ENCODE data around the gene SPSB1. TPM values are rescaled to one million over a fixed set of nuclear protein-coding genes. Genes with fewer than 3 reads are reported as not detected.

Gene SPSB1
- polyA plus RNA-seq, 3 donors = 15.8 to 153 (median 39.6) TPM

DNA sequence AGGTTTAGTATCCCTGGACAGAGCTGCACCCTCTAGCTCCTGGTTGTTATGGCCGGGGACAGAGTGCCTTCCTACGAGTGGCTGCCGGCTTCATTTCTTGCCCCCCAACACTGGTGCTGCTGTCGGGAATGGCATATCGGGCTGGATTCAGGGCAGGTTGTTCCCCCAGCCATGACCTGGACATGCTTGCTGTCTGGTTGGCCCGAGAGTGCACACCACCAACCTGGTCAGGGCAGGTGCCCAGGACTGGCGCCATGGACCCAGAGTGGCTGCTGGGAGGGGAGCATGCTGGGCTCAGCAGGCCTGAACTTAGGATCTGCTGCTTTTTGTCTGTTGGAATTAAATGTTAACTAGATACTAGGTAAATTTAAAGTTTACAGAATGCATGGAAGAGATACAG lies 36.4 kb upstream of the SPSB1 start:
- H3K27ac ChIP-seq (ENCODE audit: low read depth, low read length) = no peak overlapping the region
- 94 to 95% (median 95%) methylated on average over 7 of the region's 7 CpGs for WGBS, 3 donors

DNA sequence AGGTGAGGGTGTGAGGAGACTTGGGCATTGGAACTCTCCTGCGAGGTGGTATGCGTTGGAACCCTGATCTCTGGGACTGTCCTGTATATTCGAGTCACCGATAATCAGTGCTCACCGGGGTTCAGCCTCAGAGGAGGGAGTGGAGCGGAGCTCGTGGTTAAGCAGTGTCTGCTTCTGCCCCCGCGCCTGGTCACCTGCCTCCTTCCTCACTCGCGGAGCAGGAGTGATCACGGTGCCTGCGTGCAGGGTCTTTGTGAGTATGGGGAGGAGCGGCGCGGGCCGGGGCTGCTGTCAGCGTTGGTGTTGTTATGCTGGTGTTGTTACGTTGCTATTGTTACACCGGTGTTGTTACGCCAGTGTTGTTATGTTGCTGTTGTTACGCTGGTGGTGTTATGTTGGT lies 34.8 kb upstream of the SPSB1 start:
- H3K27ac ChIP-seq (ENCODE audit: low read depth, low read length) = no peak overlapping the region
- WGBS, 3 donors = 94 to 95% (median 95%) methylated on average over 22 of the region's 22 CpGs

- WGBS, 3 donors = 98 to 99% (median 98%) methylated on average over 9 of the region's 9 CpGs
- no peak overlapping the region for H3K27ac ChIP-seq (ENCODE audit: low read depth, low read length)
Measured at GRCh38 chr1:9258629-9259028, 34.1 kb upstream of the SPSB1 start.

DNA sequence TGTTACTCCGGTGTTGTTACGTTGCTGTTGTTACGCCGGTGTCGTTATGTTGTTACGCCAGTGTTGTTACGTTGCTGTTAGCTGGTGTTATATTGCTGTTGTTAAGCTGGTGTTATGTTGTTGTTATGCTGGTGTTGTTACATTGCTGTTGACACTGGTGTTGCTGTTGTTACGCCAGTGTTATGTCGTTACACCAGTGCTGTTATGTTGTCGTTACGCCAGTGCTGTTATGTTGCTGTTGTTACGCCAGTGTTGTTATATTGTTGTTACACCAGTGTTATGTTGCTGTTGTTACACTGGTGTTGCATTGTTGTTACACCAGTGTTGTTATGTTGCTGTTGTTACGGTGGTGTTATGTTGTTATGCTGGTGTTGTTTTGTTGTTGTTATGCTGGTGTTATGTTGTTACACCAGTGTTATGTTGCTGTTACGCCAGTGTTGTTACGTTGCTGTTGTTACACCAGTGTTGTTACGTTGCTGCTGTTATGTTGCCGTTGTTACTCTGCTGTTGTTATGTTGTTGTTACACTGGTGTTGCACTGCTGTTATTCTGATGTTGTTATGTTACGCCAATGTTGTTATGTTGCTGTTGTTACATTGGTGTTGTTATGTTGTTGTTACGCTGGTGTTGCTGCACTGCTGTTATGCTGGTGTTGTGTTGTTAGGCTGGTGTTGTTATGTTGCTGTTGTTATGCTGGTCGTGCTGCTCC lies 32.5 kb upstream of the SPSB1 start:
- WGBS, 3 donors = 93 to 97% (median 95%) methylated on average over 20 of the region's 20 CpGs
- no peak overlapping the region for H3K27ac ChIP-seq (ENCODE audit: low read depth, low read length)

DNA sequence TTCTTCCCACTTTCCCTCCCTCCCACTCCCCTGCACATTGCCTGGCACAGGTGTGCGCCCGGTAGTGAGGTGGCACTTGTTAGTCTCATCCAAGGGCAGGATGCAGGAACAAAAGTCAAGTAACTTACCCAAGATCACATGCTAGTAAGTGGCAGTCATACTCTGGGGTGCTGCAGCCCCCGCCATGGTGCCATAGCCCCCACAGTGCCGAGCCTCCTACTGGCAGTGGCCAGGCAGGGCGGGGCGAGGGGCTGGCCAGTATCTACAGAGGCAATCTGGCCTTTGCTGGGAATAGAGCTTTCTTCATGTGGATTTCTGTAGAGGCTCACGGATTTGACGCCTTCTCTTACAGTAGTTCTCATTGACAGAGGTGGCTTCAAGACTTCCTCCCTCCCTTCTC lies 31.2 kb upstream of the SPSB1 start:
- WGBS, 3 donors = 82 to 93% (median 90%) methylated on average over 8 of the region's 8 CpGs
- H3K27ac ChIP-seq (ENCODE audit: low read depth, low read length) = no peak overlapping the region

- no peak overlapping the region for H3K27ac ChIP-seq (ENCODE audit: low read depth, low read length)
- 92 to 93% (median 92%) methylated on average over 33 of the region's 33 CpGs for WGBS, 3 donors
Measured at GRCh38 chr1:9262096-9262986, 30.4 kb upstream of the SPSB1 start.

- 92 to 93% (median 93%) methylated on average over 26 of the region's 26 CpGs for WGBS, 3 donors
- no peak overlapping the region for H3K27ac ChIP-seq (ENCODE audit: low read depth, low read length)
Measured at GRCh38 chr1:9263276-9263855, 29.3 kb upstream of the SPSB1 start.

- no peak overlapping the region for H3K27ac ChIP-seq (ENCODE audit: low read depth, low read length)
- WGBS, 3 donors = 91 to 95% (median 95%) methylated on average over 50 of the region's 50 CpGs
Measured at GRCh38 chr1:9263984-9264872, 28.5 kb upstream of the SPSB1 start.

DNA sequence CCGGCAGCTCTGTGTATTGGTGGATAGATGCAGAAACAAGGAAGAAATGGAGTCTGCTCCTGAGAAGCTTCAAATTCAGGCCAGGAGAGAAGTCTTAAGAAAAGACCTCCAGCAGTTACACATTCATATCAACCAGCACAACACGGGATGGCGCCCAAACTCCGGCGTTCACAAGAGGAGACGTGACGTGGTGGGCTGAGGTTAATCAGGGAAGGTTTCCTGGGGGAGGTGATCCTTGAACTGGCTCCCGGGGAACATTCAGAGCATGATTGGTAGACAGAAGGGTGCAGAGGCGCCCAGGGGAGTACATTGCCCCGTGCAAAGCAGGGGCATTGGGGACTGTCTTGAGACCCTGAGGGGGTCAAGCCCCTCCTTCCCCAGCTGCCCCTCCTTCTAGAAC lies 27.7 kb upstream of the SPSB1 start:
- H3K27ac ChIP-seq (ENCODE audit: low read depth, low read length) = no peak overlapping the region
- 91 to 93% (median 92%) methylated on average over 10 of the region's 10 CpGs for WGBS, 3 donors

DNA sequence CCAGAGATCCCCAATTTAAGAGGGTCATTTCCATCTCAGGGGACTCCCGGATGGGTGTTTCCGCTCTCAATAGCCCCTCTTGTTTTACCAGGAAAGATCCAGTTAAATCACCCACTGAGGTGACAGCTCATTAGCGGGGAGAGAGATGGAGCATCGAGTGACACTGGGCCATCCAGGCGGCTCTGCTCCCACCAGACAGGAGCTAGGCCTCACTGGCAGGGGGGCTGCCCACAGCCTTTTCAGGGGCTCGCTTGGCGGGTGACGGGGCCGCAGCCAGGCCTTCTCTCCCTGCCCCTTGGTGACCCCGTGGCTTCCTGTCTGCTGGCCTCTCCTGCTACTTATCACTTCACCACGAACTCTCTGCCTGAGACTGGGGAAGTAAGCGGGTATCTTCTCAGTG lies 26.7 kb upstream of the SPSB1 start:
- H3K27ac ChIP-seq (ENCODE audit: low read depth, low read length) = no peak overlapping the region
- 78 to 87% (median 78%) methylated on average over 12 of the region's 12 CpGs for WGBS, 3 donors

GRCh38 chr1:9267352-9267686 lies 25.4 kb upstream of the SPSB1 start:
- 68 to 80% (median 78%) methylated on average over 7 of the region's 7 CpGs for WGBS, 3 donors
- no peak overlapping the region for H3K27ac ChIP-seq (ENCODE audit: low read depth, low read length)

DNA sequence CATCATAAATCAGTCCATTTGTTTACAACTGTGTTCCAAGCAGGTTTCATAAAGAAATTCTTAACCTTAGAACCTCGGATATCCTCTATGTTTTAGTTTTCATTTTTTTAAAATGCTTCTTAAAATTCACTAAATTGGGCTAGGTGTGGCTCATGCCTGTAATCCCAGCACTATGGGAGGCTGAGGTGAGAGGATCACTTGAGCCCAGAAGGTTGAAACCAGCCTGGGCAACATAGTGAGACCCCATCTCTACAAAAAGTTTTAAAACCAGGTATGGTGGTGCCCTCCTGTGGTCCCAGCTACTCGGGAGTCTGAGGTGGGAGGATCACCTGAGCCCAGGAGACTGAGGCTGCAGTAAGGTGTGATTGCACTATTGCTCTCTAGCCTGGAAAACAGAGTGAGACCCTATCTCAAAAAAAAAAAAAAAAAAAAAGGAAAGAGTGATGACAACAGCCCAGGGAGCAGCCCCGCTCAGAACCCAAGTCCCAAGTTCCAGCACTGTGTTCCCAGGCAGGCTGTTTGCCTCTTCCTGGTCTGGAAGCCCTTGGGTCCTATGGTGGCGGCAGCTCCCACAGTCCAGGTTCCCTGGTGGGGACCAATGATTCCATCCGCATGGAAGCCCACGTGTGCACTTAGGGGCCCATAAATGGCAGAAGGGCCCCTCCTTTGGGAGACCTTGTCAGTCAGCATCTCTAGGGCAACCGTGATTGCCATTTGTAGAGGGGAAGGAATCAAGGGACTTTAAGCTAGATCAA lies 24.7 kb upstream of the SPSB1 start:
- 88 to 92% (median 92%) methylated on average over 7 of the region's 7 CpGs for WGBS, 3 donors
- no peak overlapping the region for H3K27ac ChIP-seq (ENCODE audit: low read depth, low read length)

DNA sequence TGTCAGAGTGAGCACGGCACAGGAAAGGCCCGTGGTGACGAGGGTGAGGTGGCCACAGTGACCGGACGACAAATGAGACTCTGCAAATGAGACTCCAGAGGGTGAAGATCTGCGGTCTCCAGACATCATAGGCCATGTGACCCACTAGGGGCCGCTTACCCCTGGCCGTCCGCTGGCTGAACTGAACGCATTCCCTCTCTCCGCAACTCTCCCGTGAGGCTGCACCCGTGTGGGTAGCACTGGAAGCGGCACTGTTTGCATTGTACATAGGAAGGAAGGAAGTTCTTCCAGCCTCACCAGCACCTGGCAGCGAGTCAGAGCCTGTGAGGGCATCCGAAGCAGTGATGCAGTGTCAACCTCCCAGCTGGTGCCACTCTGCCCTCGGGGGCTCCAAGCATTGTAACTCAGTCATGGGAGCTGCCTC lies 23.6 kb upstream of the SPSB1 start:
- WGBS, 3 donors = 79 to 84% (median 80%) methylated on average over 17 of the region's 17 CpGs
- H3K27ac ChIP-seq (ENCODE audit: low read depth, low read length) = no peak overlapping the region

- 85 to 91% (median 89%) methylated on average over 12 of the region's 12 CpGs for WGBS, 3 donors
Measured at GRCh38 chr1:9269721-9270120, 23.0 kb upstream of the SPSB1 start.

GRCh38 chr1:9270290-9270883 lies 22.3 kb upstream of the SPSB1 start:
- WGBS, 3 donors = 79 to 87% (median 80%) methylated on average over 15 of the region's 15 CpGs
- no peak overlapping the region for H3K27ac ChIP-seq (ENCODE audit: low read depth, low read length)

More at GRCh38 chr1:9269721-9270120, 23.0 kb upstream of the SPSB1 start:
- no peak overlapping the region for H3K27ac ChIP-seq (ENCODE audit: low read depth, low read length)

- no peak overlapping the region for H3K27ac ChIP-seq (ENCODE audit: low read depth, low read length)
- WGBS, 3 donors = 77 to 82% (median 79%) methylated on average over 11 of the region's 11 CpGs
Measured at GRCh38 chr1:9271283-9271682, 21.4 kb upstream of the SPSB1 start.

DNA sequence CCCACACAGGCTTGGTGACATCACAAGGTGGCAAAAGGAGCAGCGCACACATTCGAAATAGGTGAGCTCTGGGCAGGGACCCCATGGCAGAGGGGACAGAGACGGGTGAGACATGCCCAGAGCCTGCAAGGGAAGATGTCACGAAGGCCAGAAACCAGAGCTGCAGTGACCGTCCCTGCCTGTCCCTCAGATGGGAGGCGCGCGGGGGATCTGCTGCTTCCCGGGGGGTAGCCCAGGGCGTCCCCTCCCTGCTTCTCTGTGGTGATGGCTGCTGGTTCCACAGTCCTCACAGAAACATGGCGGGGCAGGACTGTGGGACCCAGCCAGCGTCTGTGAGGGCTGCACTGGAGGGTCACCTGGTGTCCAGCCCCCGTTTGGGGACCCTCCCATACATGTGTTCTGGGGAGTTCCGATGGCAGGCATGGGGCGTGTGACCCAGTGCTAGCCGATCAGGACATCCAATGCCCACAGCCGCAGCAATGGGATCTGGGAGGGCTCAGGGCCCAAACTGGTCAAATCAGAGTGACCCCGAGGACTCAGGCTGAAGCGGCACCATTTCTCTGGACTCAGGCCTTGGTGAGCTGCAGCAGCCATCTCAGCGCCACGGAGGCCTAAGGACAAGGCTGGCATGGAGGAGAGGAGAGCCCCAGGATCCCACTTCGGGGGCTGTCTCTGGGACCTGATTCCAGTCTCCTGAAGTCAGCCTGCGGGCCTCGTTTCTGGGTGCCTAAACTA lies 20.7 kb upstream of the SPSB1 start:
- no peak overlapping the region for H3K27ac ChIP-seq (ENCODE audit: low read depth, low read length)
- 90 to 91% (median 91%) methylated on average over 23 to 24 of the region's 24 CpGs for WGBS, 3 donors

Measured in adipose tissue (tissue), 3 donors.